Kidney (tissue), 14 donors: ENCODE data around the gene GABRB2. TPM values are rescaled to one million over a fixed set of nuclear protein-coding genes. Genes with fewer than 3 reads are reported as not detected.
"Not testable (repeated sequence)": the region's sequence is repeated elsewhere in the genome, so short reads cannot be mapped to it uniquely, and the experiment has no call there.

Experiments
- DNase-seq, 5 donors: peaks; one replicate each; pipeline ENCODE4 v3.0.0-alpha.2; 2013 to 2020
- FAIRE-seq: peaks from 2 replicates; lab custom pipeline; 2012; peaks lifted over from hg19 to GRCh38; lab: Jason Lieb, UNC
- H3K27ac ChIP-seq, 2 donors: one replicate each; pipeline ENCODE4 v1.7.0; 2013; ENCODE audit warnings: low read depth in 2 of 2, low read length in 2 of 2, inconsistent platforms in 1 of 2
- H3K27me3 ChIP-seq: one replicate; pipeline ENCODE4 v1.7.1; 2013; ENCODE audit warnings: low read length, inconsistent platforms; ENCODE audit not compliant: control insufficient read depth, insufficient read depth
- H3K36me3 ChIP-seq, 3 donors: one replicate each; pipeline versions ENCODE4 v1.7.0 to v1.7.1; 2013; ENCODE audit warnings: low read length in 3 of 3, control low read depth in 1 of 3, inconsistent platforms in 1 of 3; ENCODE audit not compliant: insufficient read depth in 3 of 3, control insufficient read depth in 2 of 3
- H3K4me1 ChIP-seq, 3 donors: one replicate each; pipeline versions ENCODE4 v1.7.0 to v1.7.1; 2013; ENCODE audit warnings: low read length in 3 of 3, inconsistent platforms in 1 of 3, low read depth in 1 of 3; ENCODE audit not compliant: control insufficient read depth in 2 of 3, insufficient read depth in 2 of 3
- H3K4me3 ChIP-seq, 3 donors: one replicate each; pipeline versions ENCODE4 v1.7.0 to v1.8.1; 2013; ENCODE audit warnings: low read length in 3 of 3, control low read depth in 1 of 3, inconsistent platforms in 1 of 3
- H3K9ac ChIP-seq, 3 donors: one replicate each; pipeline versions ENCODE4 v1.7.0 to v1.7.1; 2013; ENCODE audit warnings: low read length in 3 of 3, control low read depth in 1 of 3, inconsistent platforms in 1 of 3
- H3K9me3 ChIP-seq, 3 donors: one replicate each; pipeline versions ENCODE4 v1.7.0 to v1.7.1; 2013; ENCODE audit warnings: low read length in 3 of 3, control low read depth in 1 of 3, inconsistent platforms in 1 of 3; ENCODE audit not compliant: control insufficient read depth in 2 of 3, insufficient read depth in 1 of 3
- intact Hi-C: fragments of 100-400 bp; cut with DNase I; formaldehyde crosslinking; loops from one replicate; pipeline ENCODE4 v1.11.1; 2022
- polyA plus RNA-seq: library from polyadenylated mRNA; stranded (reverse); fragments of 350-450 nt; fragmentation: Illumina TruSeq; extraction: RNeasy Lipid Tissue Mini Kit (QIAGEN cat#74804); gene quantifications from one replicate; pipeline ENCODE4 v1.2.3, GENCODE V29; 2014; ENCODE audit warnings: low read depth, low replicate concordance; ENCODE audit not compliant: insufficient read depth
- total RNA-seq: library from RNA; stranded (reverse); fragmentation: NEBNext Ultra II Directional; extraction: Animal tissue kit (Norgen Biotek cat#: 25700); gene quantifications from one replicate; pipeline ENCODE4 v1.2.1, GENCODE V29; 2021
- TF ChIP-seq, protein P1 (sequence below): IDR thresholded peaks from 3 replicates; pipeline ENCODE4 v1.5.1; 2012; ENCODE audit warnings: mild to moderate bottlenecking, moderate library complexity, borderline replicate concordance; ENCODE audit not compliant: insufficient read depth; ENCODE audit errors: extremely low read depth
- donor health status: control.
- donor health status: control.
- donor health status: control.
- donor health status: control.
- donor health status: control.
- donor health status: DM: yes; HTN: yes; CAD: no.
- donor health status: Normal renal cell carcinoma (clear cell type).

Gene GABRB2
- total and polyA plus RNA-seq, 2 donors from 2014 or later, result 0.90 to 4.4 TPM

GRCh38 chr5:161256957-161257356 lies 289.6 kb downstream of the GABRB2 start:
- intact Hi-C loops, result no loop called here
- H3K4me1 ChIP-seq, result no peaks in the 10 kb centered on the region
- H3K36me3 ChIP-seq, result no peaks in the 10 kb centered on the region
- H3K27ac ChIP-seq, result no peak overlapping the region
- no peak for DNase-seq
- no peak overlapping the region for H3K4me3 ChIP-seq
- TF ChIP-seq, protein P1, sequence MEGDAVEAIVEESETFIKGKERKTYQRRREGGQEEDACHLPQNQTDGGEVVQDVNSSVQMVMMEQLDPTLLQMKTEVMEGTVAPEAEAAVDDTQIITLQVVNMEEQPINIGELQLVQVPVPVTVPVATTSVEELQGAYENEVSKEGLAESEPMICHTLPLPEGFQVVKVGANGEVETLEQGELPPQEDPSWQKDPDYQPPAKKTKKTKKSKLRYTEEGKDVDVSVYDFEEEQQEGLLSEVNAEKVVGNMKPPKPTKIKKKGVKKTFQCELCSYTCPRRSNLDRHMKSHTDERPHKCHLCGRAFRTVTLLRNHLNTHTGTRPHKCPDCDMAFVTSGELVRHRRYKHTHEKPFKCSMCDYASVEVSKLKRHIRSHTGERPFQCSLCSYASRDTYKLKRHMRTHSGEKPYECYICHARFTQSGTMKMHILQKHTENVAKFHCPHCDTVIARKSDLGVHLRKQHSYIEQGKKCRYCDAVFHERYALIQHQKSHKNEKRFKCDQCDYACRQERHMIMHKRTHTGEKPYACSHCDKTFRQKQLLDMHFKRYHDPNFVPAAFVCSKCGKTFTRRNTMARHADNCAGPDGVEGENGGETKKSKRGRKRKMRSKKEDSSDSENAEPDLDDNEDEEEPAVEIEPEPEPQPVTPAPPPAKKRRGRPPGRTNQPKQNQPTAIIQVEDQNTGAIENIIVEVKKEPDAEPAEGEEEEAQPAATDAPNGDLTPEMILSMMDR, result no peak
- H3K9ac ChIP-seq, result no peak overlapping the region
- no peaks in the 10 kb centered on the region for H3K9me3 ChIP-seq
- FAIRE-seq, result no peak
- no peaks in the 10 kb centered on the region for H3K27me3 ChIP-seq

- FAIRE-seq, H3K36me3 ChIP-seq, intact Hi-C loops, H3K9ac ChIP-seq, DNase-seq, H3K4me3 ChIP-seq, H3K27ac ChIP-seq, H3K4me1 ChIP-seq, H3K27me3 ChIP-seq, H3K9me3 ChIP-seq: not testable (repeated sequence)
Observed at GRCh38 chr5:161252955-161253354, 293.6 kb downstream of the GABRB2 start.

DNA sequence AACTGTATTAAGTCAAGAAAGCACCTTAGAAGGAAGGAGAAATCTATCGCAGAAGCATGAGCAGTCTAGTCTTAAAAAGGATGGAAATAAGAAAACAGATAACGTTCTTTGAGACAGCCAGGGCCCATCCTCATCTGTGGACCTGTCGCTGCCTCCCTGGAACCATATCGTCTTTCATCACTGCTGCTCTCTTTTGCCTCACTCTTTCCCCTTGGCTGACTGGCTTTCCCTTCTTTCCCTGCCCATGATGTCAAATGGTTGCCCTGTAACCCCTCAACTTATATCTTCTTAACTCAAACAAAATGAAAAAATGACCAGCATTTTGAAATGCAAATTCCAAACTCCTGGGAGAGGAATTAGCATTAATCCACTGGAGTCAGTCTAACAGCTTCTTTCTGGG lies 299.8 kb downstream of the GABRB2 start:
- Histone ChIP-seq H3K27me3 (no peaks in the 10 kb centered on the region), H3K9ac (no peak overlapping the region), H3K27ac (no peak overlapping the region), H3K36me3 (no peaks in the 10 kb centered on the region), H3K9me3 (no peaks in the 10 kb centered on the region), H3K4me3 (no peak overlapping the region), H3K4me1 (no peaks in the 10 kb centered on the region)
- TF ChIP-seq, protein P1, result no peak
- intact Hi-C loops, result no loop called here
- DNase-seq, result no peak
- no peak for FAIRE-seq

DNA sequence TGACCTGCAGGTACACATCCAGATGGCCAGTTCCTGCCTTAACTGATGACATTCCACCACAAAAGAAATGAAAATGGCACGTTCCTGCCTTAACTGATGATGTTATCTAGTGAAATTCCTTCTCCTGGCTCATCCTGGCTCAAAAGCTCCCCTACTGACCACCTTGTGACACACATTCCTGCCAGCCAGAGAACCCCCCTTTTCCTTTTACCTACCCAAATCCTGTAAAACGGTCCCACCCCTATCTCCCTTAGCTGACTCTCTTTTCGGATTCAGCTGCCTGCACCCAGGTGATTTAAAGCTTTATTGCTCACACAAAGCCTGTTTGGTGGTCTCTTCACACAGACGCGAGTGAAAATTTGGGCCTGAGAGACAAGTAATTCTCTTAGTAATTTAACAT lies 300.7 kb downstream of the GABRB2 start:
- H3K36me3 ChIP-seq, H3K9ac ChIP-seq, H3K9me3 ChIP-seq, DNase-seq, H3K27ac ChIP-seq, H3K27me3 ChIP-seq, H3K4me3 ChIP-seq, FAIRE-seq, intact Hi-C loops, H3K4me1 ChIP-seq: not testable (repeated sequence)

Other genes with a start within 250 kb of the GABRB2 start
- not detected for gene GABRA6, start 139.0 kb upstream of the GABRB2 start, total RNA-seq
- gene GABRA6, start 139.0 kb upstream of the GABRB2 start, polyA plus RNA-seq, result not detected